Uterus (tissue), 2 donors: ENCODE results near the gene ZBTB20.

Experiments
- CTCF ChIP-seq, 4 experiments: fragments of 200-600 bp in 2 of 4; fragments of 450-650 bp in 2 of 4; sonication (generic) in 2 of 4; IDR thresholded peaks; one replicate each; pipeline ENCODE4 v1.5.1; 2016 to 2019; ENCODE audit warnings: antibody characterized with exemption in 4 of 4, mild to moderate bottlenecking in 2 of 4, moderate library complexity in 1 of 4
- POLR2A ChIP-seq, 2 donors: fragments of 450-650 bp; IDR thresholded peaks; one replicate each; pipeline ENCODE4 v1.6.1; 2016; ENCODE audit warnings: antibody characterized with exemption in 2 of 2, mild to moderate bottlenecking in 1 of 2, moderate library complexity in 1 of 2

GRCh38 chr3:115021061-115021460 is 126.0 kb downstream of the ZBTB20 start:
- TF ChIP-seq CTCF (IDR thresholded peaks at IDR 0.05) (no peak), POLR2A (IDR thresholded peaks at IDR 0.05) (no peak)
